Gastrocnemius medialis (tissue), 4 donors: ENCODE data around the gene PTGDS. TPM values are rescaled to one million over a fixed set of nuclear protein-coding genes. Genes with fewer than 3 reads are reported as not detected.
A peak's percentile ranks its signal among the peaks of the same experiment; 100 is the strongest.

Experiments
- ATAC-seq, 2 donors: fragments of 150-250 bp; one replicate each; pipeline ENCODE4 v1.9.1; 2016
- DNase-seq, 2 donors: peaks; one replicate each; pipeline ENCODE4 v3.0.0-alpha.2; 2019
- H3K27ac ChIP-seq, 4 donors: fragments of 200-600 bp; sonication (generic); 1 replicate in 1 of 4; 2 replicates in 3 of 4; pipeline ENCODE4 v1.5.1; 2016 to 2018; ENCODE audit warnings: mild to moderate bottlenecking in 2 of 4, moderate library complexity in 1 of 4
- H3K27me3 ChIP-seq, 3 donors: fragments of 200-600 bp; sonication (generic) in 2 of 3; 1 replicate in 1 of 3; 2 replicates in 2 of 3; pipeline versions ENCODE4 v1.5.1 to v1.6.0; 2016 to 2019; ENCODE audit warnings: mild to moderate bottlenecking in 1 of 3, moderate library complexity in 1 of 3
- H3K36me3 ChIP-seq, 2 donors: fragments of 200-600 bp; sonication (generic) in 1 of 2; one replicate each; pipeline ENCODE4 v1.5.1; 2017 to 2018
- H3K4me1 ChIP-seq, 2 donors: fragments of 200-600 bp; sonication (generic) in 1 of 2; one replicate each; pipeline ENCODE4 v1.5.1; 2016 to 2017; ENCODE audit warnings: mild to moderate bottlenecking in 2 of 2
- H3K4me3 ChIP-seq, 4 donors: fragments of 200-600 bp; sonication (generic) in 3 of 4; 1 replicate in 1 of 4; 2 replicates in 3 of 4; pipeline ENCODE4 v1.5.1; 2016 to 2019; ENCODE audit warnings: mild to moderate bottlenecking in 2 of 4
- H3K9me3 ChIP-seq, 3 donors: fragments of 200-600 bp; sonication (generic) in 2 of 3; 1 replicate in 1 of 3; 2 replicates in 2 of 3; pipeline ENCODE4 v1.5.1; 2016 to 2019
- POLR2A ChIP-seq, 2 donors: fragments of 450-650 bp; IDR thresholded peaks; one replicate each; pipeline ENCODE4 v1.6.1; 2017; ENCODE audit warnings: antibody characterized with exemption in 2 of 2, mild to moderate bottlenecking in 2 of 2, moderate library complexity in 2 of 2
- in situ Hi-C, 4 donors: fragments of 200-750 bp; cut with MboI; loops; one replicate each; pipeline versions ENCODE4 v1.15.0 to v1.8.0; 2017; ENCODE audit warnings: low sequenced_read_pairs in 4 of 4
- intact Hi-C: fragments of 100-400 bp; cut with DNase I; formaldehyde crosslinking; loops from one replicate; pipeline ENCODE4 v1.15.1; 2023; ENCODE audit warnings: low total_unique reads
- total RNA-seq, 4 donors: library from RNA; depleted of rRNA; stranded (reverse); fragments of >200 nt; gene quantifications; one replicate each; pipeline versions ENCODE4 v1.1.0 to v1.2.3, GENCODE V29; 2016
- TF ChIP-seq, protein P1 (sequence below), 5 experiments: fragments of 450-650 bp in 3 of 5; fragments of 200-600 bp in 2 of 5; sonication (generic) in 2 of 5; IDR thresholded peaks in 4 of 5; conservative IDR thresholded peaks in 1 of 5; 1 replicate in 4 of 5; 2 replicates in 1 of 5; pipeline ENCODE4 v1.5.1; 2016 to 2019; ENCODE audit warnings: antibody characterized with exemption in 5 of 5, mild to moderate bottlenecking in 3 of 5, moderate library complexity in 3 of 5

The PTGDS gene
- total RNA-seq, 4 donors from 2014 or later: 2.3 to 35.2 (median 27.0) TPM

GRCh38 chr9:136944519-136945332 is 32.6 kb upstream of the PTGDS start, which contains the start of the genes C8G and FBXW5:
TSS of gene C8G (plus strand) at chr9:136945243. CDS start at chr9:136945321, 78 bp downstream.
TSS of gene FBXW5 (minus strand) at chr9:136944738. CDS start at chr9:136944083, 655 bp downstream.
- peak; percentile 67 to 68 for ATAC-seq
- peak; percentile 97 to 98 for TF ChIP-seq POLR2A (IDR thresholded peaks at IDR 0.05)
- TF ChIP-seq, protein P1, sequence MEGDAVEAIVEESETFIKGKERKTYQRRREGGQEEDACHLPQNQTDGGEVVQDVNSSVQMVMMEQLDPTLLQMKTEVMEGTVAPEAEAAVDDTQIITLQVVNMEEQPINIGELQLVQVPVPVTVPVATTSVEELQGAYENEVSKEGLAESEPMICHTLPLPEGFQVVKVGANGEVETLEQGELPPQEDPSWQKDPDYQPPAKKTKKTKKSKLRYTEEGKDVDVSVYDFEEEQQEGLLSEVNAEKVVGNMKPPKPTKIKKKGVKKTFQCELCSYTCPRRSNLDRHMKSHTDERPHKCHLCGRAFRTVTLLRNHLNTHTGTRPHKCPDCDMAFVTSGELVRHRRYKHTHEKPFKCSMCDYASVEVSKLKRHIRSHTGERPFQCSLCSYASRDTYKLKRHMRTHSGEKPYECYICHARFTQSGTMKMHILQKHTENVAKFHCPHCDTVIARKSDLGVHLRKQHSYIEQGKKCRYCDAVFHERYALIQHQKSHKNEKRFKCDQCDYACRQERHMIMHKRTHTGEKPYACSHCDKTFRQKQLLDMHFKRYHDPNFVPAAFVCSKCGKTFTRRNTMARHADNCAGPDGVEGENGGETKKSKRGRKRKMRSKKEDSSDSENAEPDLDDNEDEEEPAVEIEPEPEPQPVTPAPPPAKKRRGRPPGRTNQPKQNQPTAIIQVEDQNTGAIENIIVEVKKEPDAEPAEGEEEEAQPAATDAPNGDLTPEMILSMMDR (IDR thresholded peaks at IDR 0.05 in 4 of 5, conservative IDR thresholded peaks at IDR 0.05 in 1 of 5): peak; percentile 96 to 100 (median 99)
- intact Hi-C loops: loop anchor here (1.0 to 5.0 kb wide), 6 partner anchors 57 to 257 kb away; partner anchors contain the start of genes ABCA2, AGPAT2, PHPT1 and RABL6
- H3K4me1 ChIP-seq: peaks cover 27 to 60% of the 10 kb centered on the region in 2 donors
- DNase-seq: peak; percentile 91 to 92
- no peaks in the 10 kb centered on the region for H3K9me3 ChIP-seq
- peak within 1 kb of the TSS; percentile 79 to 96 (median 92) for H3K4me3 ChIP-seq
- peak within 1 kb of the TSS; percentile 92 to 97 (median 96) for H3K27ac ChIP-seq
- no peaks in the 10 kb centered on the region for H3K27me3 ChIP-seq
- in situ Hi-C loops: loop anchor here in 2 of 4 donors (10.0 to 25.0 kb wide), 2 partner anchors 90 to 157 kb away; partner anchors contain the start of genes CCDC183 (in 1 of the 2), FUT7 (in 1 of the 2) and TMEM141 (in 1 of the 2)
- peaks cover 0 to 28% of the 10 kb centered on the region in 2 donors for H3K36me3 ChIP-seq

GRCh38 chr9:136945333-136946227 is 31.7 kb upstream of the PTGDS start:
- no peak overlapping the region for H3K4me3 ChIP-seq
- DNase-seq (no peak), ATAC-seq (no peak)
- in situ Hi-C loops: loop anchor here in 2 of 4 donors (10.0 to 25.0 kb wide), 2 partner anchors 89 to 158 kb away; partner anchors contain the start of genes CCDC183 (in 1 of the 2), FUT7 (in 1 of the 2) and TMEM141 (in 1 of the 2)
- TF ChIP-seq, protein P1 (IDR thresholded peaks at IDR 0.05 in 4 of 5, conservative IDR thresholded peaks at IDR 0.05 in 1 of 5): no peak
- no peak for TF ChIP-seq POLR2A (IDR thresholded peaks at IDR 0.05)
- no peaks in the 10 kb centered on the region for H3K9me3 ChIP-seq
- intact Hi-C loops: loop anchor here (2.0 kb wide), 2 partner anchors 83 to 97 kb away; partner anchors contain the start of genes ABCA2 and PHPT1
- peak overlapping the region; percentile 26 to 96 (median 69) for H3K27ac ChIP-seq
- peaks cover 0 to 25% of the 10 kb centered on the region in 2 donors for H3K36me3 ChIP-seq
- H3K27me3 ChIP-seq: no peaks in the 10 kb centered on the region
- peaks cover 21 to 60% of the 10 kb centered on the region in 2 donors for H3K4me1 ChIP-seq

DNA sequence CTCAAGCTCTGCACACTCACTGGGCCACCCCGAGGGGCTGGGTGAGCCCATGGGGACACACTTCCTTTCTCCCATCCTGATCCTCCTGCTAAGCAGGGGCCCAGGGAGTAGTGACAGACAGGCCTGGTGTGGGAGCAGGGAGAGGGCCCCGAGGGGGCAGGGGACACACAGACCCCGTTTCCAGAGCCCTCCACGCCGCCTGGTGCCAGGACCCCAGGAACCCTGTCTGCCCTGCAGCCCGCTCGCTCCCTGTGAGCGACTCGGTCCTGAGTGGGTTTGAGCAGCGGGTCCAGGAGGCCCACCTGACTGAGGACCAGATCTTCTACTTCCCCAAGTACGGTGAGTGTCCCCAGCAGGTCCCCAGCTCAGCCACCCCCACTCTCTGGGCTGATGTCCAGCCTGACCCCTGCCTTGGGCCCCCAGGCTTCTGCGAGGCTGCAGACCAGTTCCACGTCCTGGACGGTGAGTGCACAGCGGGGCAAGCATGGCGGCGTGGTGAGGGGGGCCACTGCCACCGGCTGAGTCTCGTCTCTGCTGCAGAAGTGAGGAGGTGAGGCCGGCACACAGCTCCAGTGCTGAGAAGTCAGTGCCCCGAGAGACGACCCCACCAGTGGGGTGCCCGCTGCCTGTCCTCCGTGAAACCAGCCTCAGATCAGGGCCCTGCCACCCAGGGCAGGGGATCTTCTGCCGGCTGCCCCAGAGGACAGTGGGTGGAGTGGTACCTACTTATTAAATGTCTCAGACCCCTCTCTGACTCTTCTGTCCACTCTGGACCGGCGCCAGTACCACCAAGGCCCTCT is 30.9 kb upstream of the PTGDS start:
- no peak for TF ChIP-seq POLR2A (IDR thresholded peaks at IDR 0.05)
- TF ChIP-seq, protein P1 (IDR thresholded peaks at IDR 0.05 in 4 of 5, conservative IDR thresholded peaks at IDR 0.05 in 1 of 5): no peak
- peak overlapping the region in 1 of 4 donors; percentile 10 for H3K4me3 ChIP-seq
- intact Hi-C loops (no loop called here), in situ Hi-C loops (loop anchor here in 2 of 4 donors (10.0 to 25.0 kb wide), 2 partner anchors 88 to 159 kb away; partner anchors contain the start of genes CCDC183 (in 1 of the 2), FUT7 (in 1 of the 2) and TMEM141 (in 1 of the 2))
- ATAC-seq (no peak), DNase-seq (no peak)
- H3K27ac ChIP-seq: peak overlapping the region; percentile 73 to 89 (median 76)
- H3K4me1 ChIP-seq: peaks cover 18 to 53% of the 10 kb centered on the region in 2 donors
- no peaks in the 10 kb centered on the region for H3K27me3 ChIP-seq
- peaks cover 0 to 17% of the 10 kb centered on the region in 2 donors for H3K36me3 ChIP-seq
- no peaks in the 10 kb centered on the region for H3K9me3 ChIP-seq
